ACC112 (cell line): ENCODE results near the gene H2AZ2.
"Not testable (repeated sequence)": the region's sequence is repeated elsewhere in the genome, so short reads cannot be mapped to it uniquely, and the experiment has no call there.

Experiments
- H2AFZ ChIP-seq: fragments of 200-600 bp; sonication (generic); one replicate; pipeline ENCODE4 v1.6.0; 2017; ENCODE audit warnings: antibody characterized with exemption, low read length; ENCODE audit not compliant: unreplicated experiment
- H3K27ac ChIP-seq: fragments of 200-600 bp; sonication (generic); 2 replicates; pipeline ENCODE4 v1.5.1; 2014; ENCODE audit warnings: low read depth, mild to moderate bottlenecking, antibody characterized with exemption, low read length, moderate library complexity
- H3K27me3 ChIP-seq: fragments of 200-600 bp; sonication (generic); 2 replicates; pipeline ENCODE4 v1.6.1; 2014; ENCODE audit warnings: mild to moderate bottlenecking, antibody characterized with exemption, low read length, moderate library complexity, mixed read lengths; ENCODE audit not compliant: insufficient read depth
- H3K36me3 ChIP-seq: fragments of 200-600 bp; sonication (generic); 2 replicates; pipeline ENCODE4 v1.6.1; 2016; ENCODE audit warnings: mild to moderate bottlenecking, antibody characterized with exemption, low read length, moderate library complexity, mixed read lengths; ENCODE audit not compliant: insufficient read depth
- H3K4me1 ChIP-seq: fragments of 200-600 bp; sonication (generic); one replicate; pipeline ENCODE4 v1.6.1; 2016; ENCODE audit warnings: low read length, mixed read lengths; ENCODE audit not compliant: insufficient read depth, unreplicated experiment, control insufficient read depth
- H3K4me3 ChIP-seq: fragments of 200-600 bp; sonication (generic); 2 replicates; pipeline ENCODE4 v1.5.1; 2014; ENCODE audit warnings: mild to moderate bottlenecking, low read depth, low read length
- H3K79me2 ChIP-seq: fragments of 200-600 bp; sonication (generic); one replicate; pipeline ENCODE4 v1.6.0; 2016; ENCODE audit warnings: low read length; ENCODE audit not compliant: control insufficient read depth, unreplicated experiment, insufficient read depth

H2AZ2 gene

DNA sequence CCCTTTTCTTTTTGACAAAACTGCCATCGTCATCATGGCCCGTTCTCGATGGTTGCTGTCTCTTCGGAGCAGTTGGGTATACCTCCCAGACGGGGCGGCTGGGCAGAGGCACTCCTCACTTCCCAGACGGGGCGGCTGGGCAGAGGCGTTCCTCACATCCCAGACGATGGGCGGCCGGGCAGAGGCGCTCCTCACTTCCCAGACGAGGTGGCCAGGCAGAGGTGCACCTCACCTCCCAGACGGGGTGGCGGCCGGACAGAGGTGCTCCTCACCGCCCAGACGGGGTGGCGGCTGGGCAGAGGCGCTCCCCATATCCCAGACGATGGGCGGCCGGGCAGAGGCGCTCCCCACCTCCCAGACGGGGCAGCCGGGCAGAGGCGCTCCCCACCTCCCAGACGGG, 22.9 kb upstream of the H2AZ2 start:
- not testable (repeated sequence) for H3K27ac ChIP-seq

DNA sequence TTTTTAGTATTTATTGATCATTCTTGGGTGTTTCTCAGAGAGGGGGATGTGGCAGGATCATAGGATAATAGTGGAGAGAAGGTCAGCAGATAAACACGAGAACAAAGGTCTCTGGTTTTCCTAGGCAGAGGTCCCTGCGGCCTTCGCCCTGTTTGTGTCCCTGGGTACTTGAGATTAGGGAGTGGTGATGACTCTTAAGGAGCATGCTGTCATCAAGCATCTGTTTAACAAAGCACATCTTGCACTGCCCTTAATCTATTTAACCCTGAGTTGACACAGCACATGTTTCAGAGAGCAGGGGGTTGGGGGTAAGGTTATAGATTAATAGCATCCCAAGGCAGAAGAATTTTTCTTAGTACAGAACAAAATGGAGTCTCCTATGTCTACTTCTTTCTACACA, 22.4 kb upstream of the H2AZ2 start:
- peaks cover 16% of the 10 kb centered on the region for H3K4me1 ChIP-seq
- not testable (repeated sequence) for H3K79me2 ChIP-seq, H3K27ac ChIP-seq, H3K4me3 ChIP-seq, H3K27me3 ChIP-seq, H3K36me3 ChIP-seq, H2AFZ ChIP-seq

More for the DNA sequence above, 22.9 kb upstream of the H2AZ2 start:
- H3K4me3 ChIP-seq, H3K27me3 ChIP-seq, H3K79me2 ChIP-seq, H3K36me3 ChIP-seq, H2AFZ ChIP-seq: not testable (repeated sequence)
- H3K4me1 ChIP-seq, result peaks cover 16% of the 10 kb centered on the region

DNA sequence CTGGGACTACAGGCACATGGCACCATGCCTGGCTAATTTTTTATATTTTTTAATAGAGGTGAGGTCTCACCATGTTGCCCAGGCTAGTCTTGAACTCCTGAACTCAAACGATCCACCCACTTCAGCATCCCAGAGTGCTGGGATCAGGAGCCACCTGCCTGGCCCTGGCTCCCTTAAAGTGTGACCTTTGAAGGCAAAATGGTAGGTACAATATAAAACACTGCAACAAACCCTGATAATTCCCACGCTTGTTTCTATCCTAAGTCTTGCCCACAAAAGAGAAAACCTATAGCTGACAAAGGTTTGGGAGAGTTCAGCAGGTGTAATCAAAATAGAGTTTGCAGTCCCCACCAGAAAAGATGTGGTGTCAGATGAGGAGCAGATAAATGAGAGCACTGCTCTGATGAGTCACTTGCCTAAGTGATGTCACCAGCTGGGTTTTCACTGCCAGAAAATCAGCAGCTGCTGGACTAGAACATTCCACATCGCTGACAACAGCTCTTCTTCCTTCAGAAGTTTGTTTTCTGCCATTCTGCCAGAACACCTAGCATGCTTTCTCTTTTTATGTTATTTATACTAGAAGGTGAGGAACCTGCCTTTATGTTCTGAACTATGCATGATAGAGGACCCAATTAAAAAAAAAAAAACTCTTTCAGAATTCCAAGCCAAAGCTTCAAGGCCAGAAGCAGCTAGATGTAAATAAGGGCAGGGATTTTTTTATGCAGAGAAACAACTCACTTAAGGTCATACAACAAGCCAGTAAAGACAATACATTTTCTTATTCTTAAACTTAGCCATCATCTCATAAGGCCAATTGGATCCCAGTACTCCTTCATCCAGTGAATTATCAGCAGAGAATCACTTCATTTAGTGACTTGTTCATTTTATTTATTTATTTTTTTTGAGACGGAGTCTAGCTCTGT, 19.4 kb upstream of the H2AZ2 start:
- Histone ChIP-seq H3K4me3 (0 out of 2 replicates have a peak overlapping the region, but pooled peaks have one; percentile 26), H3K4me1 (peaks cover 18% of the 10 kb centered on the region), H3K79me2 (no peaks in the 10 kb centered on the region), H3K36me3 (no peaks in the 10 kb centered on the region), H3K27me3 (no peaks in the 10 kb centered on the region), H3K27ac (peak overlapping the region; percentile 57), H2AFZ (peak overlapping the region; percentile 1)

DNA sequence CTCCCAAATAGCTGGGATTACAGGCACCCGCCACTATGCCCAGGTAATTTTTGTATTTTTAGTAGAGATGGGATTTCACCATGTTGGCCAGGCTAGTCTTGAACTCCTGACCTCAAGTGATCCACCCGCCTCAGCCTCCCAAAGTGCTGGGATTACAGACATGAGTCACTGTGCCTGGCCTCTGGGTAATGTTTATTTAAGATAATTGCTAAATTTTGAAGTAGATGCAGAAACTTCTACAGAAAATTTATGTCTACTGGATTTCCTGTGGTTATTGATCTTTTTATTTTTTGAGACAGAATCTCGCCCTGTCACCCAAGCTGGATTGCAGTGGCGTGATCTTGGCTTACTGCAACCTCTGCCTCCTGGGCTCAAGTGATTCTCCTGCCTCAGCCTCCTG, 14.1 kb upstream of the H2AZ2 start:
- H3K79me2 ChIP-seq, H2AFZ ChIP-seq, H3K27ac ChIP-seq, H3K27me3 ChIP-seq, H3K36me3 ChIP-seq, H3K4me3 ChIP-seq: not testable (repeated sequence)
- peaks cover 11% of the 10 kb centered on the region for H3K4me1 ChIP-seq

DNA sequence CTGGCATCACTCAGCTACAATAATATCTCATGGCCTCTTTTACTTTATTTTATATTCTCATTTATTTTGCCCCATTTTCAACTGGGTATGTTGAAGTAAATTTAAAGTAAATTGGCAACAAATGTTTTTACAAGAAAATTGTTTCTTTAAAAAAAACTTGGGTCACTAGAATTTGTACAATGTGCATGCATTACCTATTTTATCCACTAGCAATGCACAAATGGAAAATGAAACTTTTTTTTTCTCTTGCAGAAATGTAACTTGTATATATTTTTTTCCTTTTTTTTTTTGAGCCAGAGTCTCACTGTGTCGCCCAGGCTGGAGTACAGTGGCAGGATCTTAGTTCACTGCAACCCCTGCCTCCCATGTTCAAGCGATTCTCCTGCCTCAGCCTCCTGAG, 10.3 kb upstream of the H2AZ2 start:
- Histone ChIP-seq H3K4me1 (peaks cover 10% of the 10 kb centered on the region), H3K4me3 (no peak overlapping the region), H3K79me2 (no peaks in the 10 kb centered on the region), H3K27me3 (no peaks in the 10 kb centered on the region), H2AFZ (no peak overlapping the region), H3K27ac (no peak overlapping the region), H3K36me3 (no peaks in the 10 kb centered on the region)

DNA sequence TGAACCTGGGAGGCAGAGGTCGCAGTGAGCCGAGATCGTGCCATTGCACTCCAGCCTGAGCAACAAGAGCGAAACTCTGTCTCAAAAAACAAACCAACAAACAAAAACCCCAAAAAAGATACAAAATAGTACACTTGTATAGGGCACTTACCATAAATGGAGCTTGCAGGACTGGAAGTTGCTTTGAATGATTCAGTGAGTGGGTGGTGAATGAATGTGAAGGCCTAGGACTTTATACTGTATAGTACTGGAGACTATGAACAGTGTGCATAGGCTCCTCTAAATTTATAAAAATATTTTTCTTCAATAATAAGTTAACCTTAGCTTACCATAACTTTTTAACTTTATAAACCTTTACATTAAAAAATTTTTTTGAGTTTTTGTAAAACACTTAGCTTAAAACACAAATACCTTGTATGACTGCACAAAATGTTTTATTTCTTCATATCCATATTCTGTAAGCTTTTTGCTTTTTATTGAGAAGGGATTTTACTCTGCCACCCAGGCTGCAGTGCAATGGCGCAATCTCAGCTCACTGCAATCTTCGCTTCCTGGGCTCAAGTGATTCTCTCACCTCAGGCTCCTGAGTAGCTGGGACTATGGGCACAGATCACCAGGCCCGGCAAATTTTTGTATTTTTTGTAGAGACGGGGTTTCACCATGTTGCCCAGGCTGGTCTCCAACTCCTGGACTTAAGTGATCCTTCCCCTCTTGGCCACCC, 6.9 kb upstream of the H2AZ2 start:
- no peaks in the 10 kb centered on the region for H3K79me2 ChIP-seq
- no peak overlapping the region for H3K4me3 ChIP-seq
- H3K36me3 ChIP-seq, result no peaks in the 10 kb centered on the region
- no peak overlapping the region for H2AFZ ChIP-seq
- H3K4me1 ChIP-seq, result peaks cover 3% of the 10 kb centered on the region
- no peak overlapping the region for H3K27ac ChIP-seq
- H3K27me3 ChIP-seq, result no peaks in the 10 kb centered on the region

DNA sequence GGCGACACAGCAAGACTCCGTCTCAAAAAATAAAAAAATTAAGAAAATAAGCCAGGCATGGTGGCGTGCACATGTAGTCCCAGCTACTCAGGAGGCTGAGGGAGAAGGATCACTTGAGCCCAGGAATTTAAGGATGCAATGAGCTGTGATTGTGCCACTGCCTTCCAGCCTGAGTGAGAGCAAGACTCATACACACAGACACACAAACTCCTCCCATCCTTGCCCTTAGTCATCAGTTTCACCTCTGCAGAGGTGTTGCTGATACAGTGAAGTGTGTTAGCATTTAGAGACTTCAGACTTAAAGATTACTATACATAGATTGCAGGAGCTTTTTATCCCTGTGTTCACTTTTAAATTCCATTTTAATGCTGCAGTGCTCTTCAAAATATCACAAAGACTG, 5.5 kb upstream of the H2AZ2 start:
- Histone ChIP-seq H3K79me2 (no peaks in the 10 kb centered on the region), H3K36me3 (no peaks in the 10 kb centered on the region), H3K4me3 (no peak overlapping the region), H2AFZ (no peak overlapping the region), H3K27ac (no peak overlapping the region), H3K4me1 (peaks cover 3% of the 10 kb centered on the region), H3K27me3 (no peaks in the 10 kb centered on the region)

DNA sequence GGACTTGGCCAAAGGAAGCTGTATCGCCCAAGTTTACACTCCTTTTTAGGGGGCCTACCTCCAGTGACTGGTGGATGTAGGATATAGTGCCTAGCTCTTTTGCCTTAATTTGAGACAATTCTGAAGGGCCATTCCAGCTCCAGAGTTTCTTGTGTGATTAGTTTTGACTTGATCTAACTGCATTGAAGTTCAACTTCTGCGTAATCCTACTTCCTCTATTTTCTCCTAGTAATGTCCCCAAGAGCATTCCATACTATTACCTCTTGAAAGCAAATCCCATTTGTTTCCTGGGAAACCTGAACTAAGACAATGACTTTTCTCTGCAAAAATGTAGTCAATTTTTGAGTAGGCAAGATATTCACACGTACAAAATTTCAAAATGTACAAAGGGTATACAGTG, 4.7 kb upstream of the H2AZ2 start:
- H3K36me3 ChIP-seq, result no peaks in the 10 kb centered on the region
- H3K4me3 ChIP-seq, result no peak overlapping the region
- H2AFZ ChIP-seq, result no peak overlapping the region
- H3K4me1 ChIP-seq, result peaks cover 3% of the 10 kb centered on the region
- no peak overlapping the region for H3K27ac ChIP-seq
- H3K79me2 ChIP-seq, result no peaks in the 10 kb centered on the region
- no peaks in the 10 kb centered on the region for H3K27me3 ChIP-seq

DNA sequence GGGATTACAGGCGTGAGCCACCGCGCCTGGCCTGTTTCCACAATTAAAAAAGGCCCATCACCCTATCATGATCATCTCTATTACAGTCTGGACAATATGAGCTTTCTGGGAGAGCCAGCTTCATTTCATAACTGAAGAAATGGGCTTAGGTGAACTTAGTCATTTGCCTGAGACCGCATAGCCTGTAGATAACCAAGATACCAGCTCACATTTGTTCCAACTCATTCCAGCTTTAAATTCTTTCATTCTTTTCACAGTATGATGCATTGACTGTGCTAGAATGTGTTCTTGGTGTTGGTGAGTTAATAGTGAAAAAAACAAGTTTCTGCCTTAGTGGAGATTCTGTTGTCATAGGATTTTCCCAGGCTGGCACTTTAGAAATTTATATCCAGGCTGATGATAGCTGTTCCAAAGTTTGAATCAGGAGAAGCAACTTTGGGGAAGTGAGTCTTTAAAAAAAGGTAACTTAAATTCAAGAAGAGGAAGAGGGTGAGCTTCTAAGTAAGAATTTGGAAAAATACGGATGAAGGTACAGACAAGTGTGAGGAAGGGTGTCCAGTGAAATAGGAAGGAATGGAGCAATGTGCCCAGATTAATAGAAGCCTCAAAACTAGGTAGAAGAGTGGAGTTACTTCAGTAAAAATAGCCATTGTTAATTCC, 2.1 kb upstream of the H2AZ2 start:
- H3K27ac ChIP-seq, result no peak overlapping the region

DNA sequence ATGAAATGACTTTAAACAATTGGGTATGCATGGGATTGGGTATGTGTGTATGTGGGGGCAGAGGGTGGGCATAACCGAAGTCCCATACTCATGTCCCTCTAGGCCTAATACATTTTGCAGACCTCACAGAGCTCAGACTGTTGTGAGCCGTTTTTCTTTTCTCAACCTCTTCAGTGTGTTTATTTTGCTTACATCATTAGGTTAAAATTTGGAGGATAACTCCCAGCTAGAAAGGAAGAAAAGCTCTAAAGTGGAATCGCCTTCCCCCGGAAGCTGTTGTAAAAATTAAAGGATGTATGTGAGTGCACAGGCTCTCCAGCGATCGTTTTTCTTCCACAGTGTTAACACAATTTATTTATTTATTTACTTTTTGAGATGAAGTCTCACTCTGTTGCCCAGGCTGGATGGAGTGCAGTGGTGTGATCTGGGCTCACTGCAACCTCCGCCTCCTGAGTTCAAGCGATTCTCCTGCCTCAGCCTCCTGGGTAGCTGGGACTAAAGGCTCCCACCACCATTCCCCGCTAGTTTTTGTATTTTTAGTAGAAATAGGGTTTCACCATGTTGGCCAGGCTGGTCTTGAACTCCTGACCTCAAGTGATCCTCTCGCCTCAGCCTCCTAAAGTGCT, 1.5 kb upstream of the H2AZ2 start:
- Histone ChIP-seq H3K36me3 (no peaks in the 10 kb centered on the region), H3K27ac (peak overlapping the region; percentile 93), H3K4me3 (peak overlapping the region; percentile 88), H2AFZ (no peak overlapping the region), H3K27me3 (no peaks in the 10 kb centered on the region), H3K4me1 (peaks cover 7% of the 10 kb centered on the region), H3K79me2 (peaks cover 31% of the 10 kb centered on the region)

More for the DNA sequence above, 2.1 kb upstream of the H2AZ2 start:
- Histone ChIP-seq H3K4me1 (peaks cover 10% of the 10 kb centered on the region), H3K36me3 (no peaks in the 10 kb centered on the region), H2AFZ (no peak overlapping the region), H3K79me2 (peaks cover 25% of the 10 kb centered on the region), H3K27me3 (no peaks in the 10 kb centered on the region), H3K4me3 (no peak overlapping the region)
